ENCODE data around the gene SLITRK1.

SLITRK1 gene

GRCh38 chr13:83865161-83866137 lies 16.8 kb downstream of the SLITRK1 start:
- no peak for DNase-seq (ENCODE audit: low read depth)

DNA sequence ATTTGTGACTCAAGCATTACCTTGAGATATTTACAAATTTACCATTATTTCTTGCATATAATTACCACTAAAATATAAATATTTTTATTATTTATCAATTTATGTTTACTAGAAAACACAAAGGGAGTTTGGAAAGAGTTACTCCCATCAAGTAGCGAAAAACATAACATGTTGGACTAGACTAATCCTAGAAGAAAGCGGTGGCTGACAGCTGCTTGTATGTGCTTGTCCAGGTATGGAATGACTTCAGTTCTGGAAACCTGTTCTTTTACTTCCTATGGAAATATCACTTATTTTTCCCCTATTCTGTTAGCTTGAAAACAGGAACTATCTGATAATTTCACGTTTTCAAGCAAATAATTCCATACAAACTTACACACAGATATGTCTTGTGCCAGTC lies 28.5 kb downstream of the SLITRK1 start:
- DNase-seq (ENCODE audit: low read depth): no peak

DNA sequence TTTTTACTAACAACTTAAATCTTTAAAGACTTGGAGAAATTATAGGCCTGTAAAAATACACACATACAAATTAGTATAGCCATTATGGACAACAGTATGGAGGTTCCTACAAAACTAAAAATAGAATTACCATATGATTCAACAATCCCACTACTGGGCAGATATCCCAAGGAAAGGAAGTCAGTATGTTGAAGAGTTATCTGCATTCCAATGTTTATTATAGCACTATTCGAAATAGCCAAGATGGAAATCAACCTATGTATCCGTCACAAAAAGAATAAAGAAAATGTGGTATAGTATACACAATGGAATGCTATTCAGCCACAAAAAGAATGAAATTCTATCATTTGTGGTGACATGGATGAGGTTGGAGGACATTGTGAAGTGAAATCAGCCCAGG lies 37.2 kb downstream of the SLITRK1 start:
- no peak for DNase-seq (ENCODE audit: low read depth)

- no peak for DNase-seq (ENCODE audit: low read depth)
Measured at GRCh38 chr13:83839146-83839545, 43.1 kb downstream of the SLITRK1 start.

GRCh38 chr13:83831796-83832195 lies 50.5 kb downstream of the SLITRK1 start:
- no peak for DNase-seq (ENCODE audit: low read depth)

DNA sequence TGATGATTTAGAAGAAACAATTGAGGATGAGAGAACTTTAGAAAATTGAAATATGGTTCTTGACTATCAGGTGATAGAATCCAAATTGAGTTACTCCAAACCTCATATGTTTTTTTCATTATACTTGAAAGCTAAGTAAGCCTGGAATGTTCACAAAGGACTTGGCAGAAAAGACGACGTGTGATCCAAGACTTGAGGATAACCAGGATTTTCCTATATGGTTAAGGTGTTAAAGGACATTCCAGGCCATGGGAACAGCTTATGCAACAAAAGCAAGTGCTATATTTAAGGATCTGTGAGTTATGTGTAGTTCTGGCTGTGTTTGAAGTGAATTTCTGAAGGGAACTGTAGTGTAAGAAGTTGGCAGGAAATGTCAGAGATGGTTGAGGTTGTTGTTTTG lies 52.5 kb downstream of the SLITRK1 start:
- no peak for DNase-seq (ENCODE audit: low read depth)

DNA sequence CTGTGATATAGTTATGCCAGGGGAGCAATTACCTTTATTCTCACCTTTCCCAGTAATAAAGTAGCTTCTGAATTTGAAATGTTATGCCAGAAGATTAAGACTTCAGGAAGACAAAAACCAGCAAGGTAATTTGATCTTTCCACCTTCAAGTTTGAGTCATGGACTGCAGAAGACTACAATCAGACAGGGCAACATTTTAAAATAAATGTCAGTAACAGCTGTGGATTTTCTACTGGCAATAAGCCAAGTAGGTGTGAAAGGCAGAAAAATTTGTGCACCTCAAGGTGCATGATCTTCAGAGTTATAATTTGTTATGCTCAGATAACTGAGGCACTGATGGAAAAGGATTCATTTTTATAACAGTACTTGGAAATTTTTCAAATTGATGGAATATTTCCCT lies 54.9 kb downstream of the SLITRK1 start:
- no peak for DNase-seq (ENCODE audit: low read depth)

All from fibroblast of the conjunctiva (primary cell).